ENCODE measurements around the gene URB1.
"Not testable (repeated sequence)": the region's sequence is repeated elsewhere in the genome, so short reads cannot be mapped to it uniquely, and the experiment has no call there.

Gene URB1

GRCh38 chr21:32317726-32318125, 75.1 kb downstream of the URB1 start:
- DNase-seq, result no peak

DNA sequence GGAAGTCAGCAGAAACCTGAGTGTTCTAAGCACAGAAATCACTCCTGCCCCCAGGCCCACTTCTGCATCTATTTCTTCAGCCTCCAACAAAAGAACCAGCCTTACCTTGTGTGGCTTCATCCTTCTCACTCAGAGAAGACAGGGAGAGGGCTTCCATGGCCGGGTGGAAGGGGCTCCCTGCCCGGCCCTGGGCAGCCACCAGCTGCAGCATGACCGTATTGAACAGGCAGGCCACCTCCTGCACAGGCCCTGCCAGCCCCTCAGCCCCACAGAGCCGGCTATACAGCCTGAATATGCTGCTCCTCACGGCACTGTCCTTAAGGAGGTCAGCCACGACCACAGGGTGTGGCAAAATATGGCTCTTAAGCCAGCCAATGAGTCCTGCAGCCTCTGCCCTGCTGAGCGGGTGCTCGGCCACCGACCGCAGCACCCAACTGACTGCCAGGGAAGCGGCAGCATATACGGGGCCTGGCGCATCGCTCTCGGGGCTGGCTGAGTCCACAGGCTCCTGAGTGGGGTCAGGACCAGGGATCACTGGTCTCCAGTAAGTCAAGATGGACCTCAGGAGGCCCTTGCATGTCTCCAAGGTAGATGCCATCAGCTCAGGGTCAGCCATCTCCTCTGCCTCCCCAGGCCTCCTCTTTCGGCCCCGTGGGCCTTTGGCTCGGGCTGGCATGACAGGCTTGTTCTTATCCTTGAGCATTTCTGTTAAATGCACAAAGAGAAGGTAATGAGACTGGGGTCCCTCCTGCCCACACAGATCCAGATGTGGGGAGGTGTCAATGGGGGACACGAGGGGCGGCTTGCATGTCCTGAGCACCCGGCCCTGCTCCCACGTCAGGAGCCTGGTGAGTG, 76.2 kb downstream of the URB1 start:
- DNase-seq, result no peak

DNA sequence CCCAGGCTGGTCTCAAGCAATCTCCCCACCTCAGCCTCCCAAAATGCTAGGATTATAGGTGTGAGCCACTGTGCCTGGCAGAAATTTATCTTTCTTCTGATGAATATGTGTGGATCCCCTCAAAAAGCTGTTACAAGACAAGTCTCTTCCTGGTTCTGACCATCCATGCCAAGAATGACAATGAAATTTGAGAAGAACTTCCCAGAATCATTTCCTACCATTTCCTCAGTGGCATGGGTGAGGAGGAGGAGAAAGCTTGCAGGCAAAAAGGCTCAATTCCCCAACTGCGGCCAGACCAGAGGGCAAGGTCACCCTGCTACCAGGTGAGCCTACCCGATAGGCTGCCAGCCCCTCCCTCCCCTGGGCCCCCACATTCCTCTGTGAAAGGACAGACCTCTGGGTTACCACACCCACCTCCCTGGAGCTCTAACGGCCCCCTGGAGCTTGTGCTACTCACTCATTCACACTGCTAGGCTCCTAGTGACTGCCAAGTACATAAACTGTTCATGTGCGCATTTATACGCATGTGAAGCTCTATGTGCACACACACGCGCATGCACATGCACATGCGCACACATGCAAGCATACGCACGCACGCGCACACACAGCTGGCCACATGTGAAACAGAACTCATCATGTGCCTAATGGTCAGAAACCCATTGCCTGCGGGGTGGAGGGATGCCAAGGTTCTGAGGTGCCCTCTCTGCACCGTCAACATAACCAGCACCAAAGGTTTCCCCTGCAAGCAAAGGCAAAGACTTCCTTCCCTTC, 77.1 kb downstream of the URB1 start:
- DNase-seq, result no peak

DNA sequence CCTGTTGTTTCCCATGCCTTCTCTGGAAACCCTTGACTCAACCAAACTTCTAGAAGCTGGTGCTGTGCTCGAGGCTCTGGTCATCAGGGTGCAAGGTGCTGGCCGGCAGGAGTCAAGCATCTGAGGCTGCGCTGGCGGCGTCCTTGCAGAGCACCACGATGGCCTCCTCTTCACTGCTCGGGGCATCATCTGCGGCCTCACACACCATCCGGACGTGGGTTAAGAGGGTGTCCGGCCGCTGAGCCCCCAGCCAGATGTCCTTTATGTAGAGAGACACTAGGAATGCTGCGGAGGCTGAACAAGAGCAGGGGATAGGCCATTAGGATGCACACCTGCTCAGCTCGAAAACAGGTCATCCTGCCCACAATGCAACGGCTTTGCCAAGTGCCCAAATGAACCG, 78.0 kb downstream of the URB1 start:
- DNase-seq, result no peak

- no peak for DNase-seq
These were observed 79.8 kb downstream of the URB1 start for GRCh38 chr21:32312976-32313375.

DNA sequence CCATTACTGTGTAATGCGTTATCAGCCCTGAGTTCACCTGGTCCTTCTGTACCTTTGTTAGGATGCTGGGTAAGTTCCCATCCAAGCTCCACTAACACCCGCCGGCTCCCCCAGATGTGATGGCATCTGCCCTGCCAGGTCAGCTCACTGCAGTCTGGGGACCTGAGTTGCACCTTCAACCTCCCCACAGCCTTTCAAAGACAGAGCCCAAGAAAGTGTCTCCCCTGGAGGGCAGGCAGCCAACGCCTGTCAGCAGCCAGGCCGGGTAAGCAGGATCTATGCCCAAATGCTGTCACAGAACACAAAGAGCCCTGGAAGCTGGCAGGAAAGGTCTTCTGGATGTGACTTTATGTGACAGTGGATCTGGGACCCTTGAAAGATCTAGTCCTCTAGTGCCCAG, 80.5 kb downstream of the URB1 start:
- no peak for DNase-seq

DNA sequence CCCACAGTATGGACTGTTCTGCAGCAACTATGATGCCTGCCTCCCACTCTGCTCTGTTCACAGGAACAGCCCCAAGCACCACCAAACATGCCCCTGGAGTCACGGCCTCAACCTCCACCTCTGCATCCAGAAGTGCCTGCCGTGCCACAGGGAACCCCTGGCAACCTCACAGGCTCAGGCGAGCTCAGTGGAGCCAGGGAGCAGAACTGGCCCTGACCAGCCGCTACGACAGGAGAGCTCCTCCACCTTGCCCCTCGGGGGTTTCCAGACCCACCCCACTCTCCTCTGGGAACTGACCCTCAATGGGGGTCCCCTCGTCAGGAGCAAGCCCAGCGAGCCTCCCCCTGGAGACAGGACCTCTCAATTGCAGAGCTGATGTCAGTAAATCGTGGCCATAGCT, 81.2 kb downstream of the URB1 start:
- DNase-seq, result no peak

- not testable (repeated sequence) for DNase-seq
These were observed 81.8 kb downstream of the URB1 start for GRCh38 chr21:32310976-32311375.

GRCh38 chr21:32309906-32310460, 82.8 kb downstream of the URB1 start:
- no peak for DNase-seq

- no peak for DNase-seq
These were observed 84.1 kb downstream of the URB1 start for GRCh38 chr21:32308696-32309095.

DNA sequence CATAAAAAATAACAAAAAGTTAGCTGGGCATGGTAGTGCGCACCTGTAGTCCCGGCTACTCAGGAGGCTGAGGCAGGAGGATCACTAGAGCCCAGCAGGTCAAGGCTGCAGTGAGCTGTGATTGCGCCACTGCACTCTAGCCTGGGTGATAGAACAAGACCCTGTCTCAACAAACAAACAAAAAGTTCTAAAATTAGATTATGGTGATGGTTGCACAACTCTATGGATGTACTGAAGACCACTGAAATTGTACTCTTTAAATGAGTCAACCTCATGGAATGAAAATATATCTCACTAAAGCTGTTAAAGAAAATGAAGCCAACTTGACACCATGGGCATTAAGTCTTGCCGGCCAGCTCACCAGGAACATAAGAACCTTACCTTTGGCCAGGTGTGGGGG, 85.1 kb downstream of the URB1 start:
- DNase-seq, result no peak

DNA sequence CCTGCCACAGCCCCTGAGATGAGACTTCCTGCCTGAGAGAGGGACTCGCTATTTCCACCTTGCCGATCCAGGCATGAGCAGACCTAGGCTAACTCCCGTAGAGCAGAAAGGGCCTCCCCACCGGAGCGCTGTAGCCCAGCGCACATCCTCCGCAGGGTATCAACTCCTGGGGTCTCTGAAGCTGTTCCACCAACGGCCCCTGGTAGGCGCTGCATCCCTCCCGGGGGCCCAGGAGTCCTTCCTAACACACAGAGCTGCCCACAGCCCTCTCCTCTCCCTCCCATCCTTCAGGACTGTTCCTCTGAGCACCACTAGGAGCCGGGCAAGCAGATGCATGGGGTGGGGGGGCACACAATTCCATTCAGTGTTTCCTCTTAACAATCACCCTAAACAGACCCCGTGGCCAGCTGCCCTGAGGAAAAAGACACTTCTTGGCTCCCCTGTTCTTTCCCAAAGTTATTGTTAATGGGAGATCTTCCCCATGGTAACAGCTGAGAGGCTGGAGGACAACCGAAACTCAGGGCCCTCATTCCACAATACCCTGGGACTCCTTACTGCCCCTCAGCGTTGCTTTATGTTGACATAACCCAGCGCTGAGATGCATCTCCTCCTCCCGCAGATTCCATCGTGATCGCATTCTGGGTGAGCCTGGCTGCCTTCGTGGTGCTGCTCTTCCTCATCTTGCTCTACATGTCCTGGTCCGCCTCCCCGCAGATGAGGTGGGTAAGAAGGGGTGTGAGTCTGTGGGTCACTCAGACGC, 86.6 kb downstream of the URB1 start:
- no peak for DNase-seq

GRCh38 chr21:32304998-32305397, 87.8 kb downstream of the URB1 start:
- DNase-seq, result no peak

GRCh38 chr21:32303385-32303784, 89.4 kb downstream of the URB1 start:
- DNase-seq, result no peak

DNA sequence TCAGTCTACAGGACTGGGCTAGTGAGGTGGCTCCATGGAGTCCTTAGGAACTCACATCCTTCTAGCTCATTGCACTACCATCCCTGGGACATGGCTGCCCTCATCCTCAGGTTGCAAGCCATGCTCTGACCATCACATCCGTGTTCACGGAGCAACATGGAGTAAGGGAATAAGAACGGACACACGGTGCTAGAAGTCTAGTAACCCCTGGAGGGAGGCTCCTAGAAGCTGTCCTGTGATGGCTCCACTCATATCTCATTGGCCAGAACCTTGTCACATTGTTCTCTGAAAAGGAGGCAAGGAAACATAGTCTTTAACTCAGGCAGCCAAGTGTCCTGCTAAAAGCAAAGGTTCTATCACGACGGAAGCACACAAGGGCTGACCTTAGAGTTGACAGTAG, 90.3 kb downstream of the URB1 start:
- DNase-seq, result no peak

DNA sequence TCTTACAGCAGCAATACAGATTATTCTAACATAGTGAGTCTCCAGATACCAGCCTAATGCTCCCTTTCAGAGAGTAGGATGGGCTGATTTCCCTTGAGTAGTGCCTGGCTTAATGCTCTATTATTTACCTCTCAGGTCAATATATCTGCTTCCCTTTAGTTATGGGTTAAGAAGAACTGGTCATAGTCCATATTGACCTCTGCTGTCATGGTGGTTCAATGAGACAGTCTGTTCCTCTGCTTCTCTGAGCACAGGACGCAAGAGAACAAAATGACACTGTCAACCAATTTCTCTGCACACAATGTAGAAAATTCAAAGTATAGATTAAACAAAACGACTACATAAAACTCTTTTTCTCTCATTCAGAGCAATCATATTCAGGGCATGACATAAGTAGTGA, 91.2 kb downstream of the URB1 start:
- DNase-seq, result no peak

- no peak for DNase-seq
These were observed 92.6 kb downstream of the URB1 start for GRCh38 chr21:32300117-32300681.

GRCh38 chr21:32299695-32300094, 93.1 kb downstream of the URB1 start:
- DNase-seq, result no peak

GRCh38 chr21:32298658-32299081, 94.1 kb downstream of the URB1 start, which contains the start of gene MRAP:
Gene MRAP (plus strand): TSS chr21:32298855. CDS start chr21:32298972, 117 bp downstream.
- no peak for DNase-seq

DNA sequence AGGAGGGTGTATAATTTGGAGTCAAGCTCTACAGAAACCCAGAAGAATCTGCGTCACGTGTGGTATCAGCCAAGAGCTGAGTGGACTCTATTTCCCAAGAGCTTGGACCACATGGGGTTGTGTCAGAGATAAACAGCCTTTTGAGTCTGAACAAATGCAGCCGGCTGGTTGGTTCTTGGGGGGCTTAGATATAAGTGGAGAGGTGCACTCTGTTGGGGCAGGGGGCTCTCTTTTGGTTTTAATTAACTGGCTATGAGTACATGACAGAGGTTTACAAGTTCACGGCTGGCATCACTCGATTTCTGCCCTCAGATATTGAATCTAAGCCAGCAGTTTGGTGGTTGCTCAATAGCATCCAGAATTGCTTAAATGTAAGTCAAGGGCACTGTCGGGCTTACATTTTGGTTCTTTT, 94.7 kb downstream of the URB1 start:
- no peak for DNase-seq

GRCh38 chr21:32297449-32297848, 95.4 kb downstream of the URB1 start:
- no peak for DNase-seq

- no peak for DNase-seq
These were observed 107.3 kb downstream of the URB1 start for GRCh38 chr21:32285476-32285875.

GRCh38 chr21:32282992-32283391, 109.8 kb downstream of the URB1 start:
- no peak for DNase-seq
